ENCODE results near the gene ERGIC3. TPM values are rescaled to one million over a fixed set of nuclear protein-coding genes. Genes with fewer than 3 reads are reported as not detected.

ERGIC3 gene
- total and polyA plus RNA-seq, 2 of the 13 experiments (the other 11 are each of a cell fraction or from before 2014, with no cell fraction given): 407 to 670 TPM

- TF ChIP-seq ZNF317 (CRISPR knock-in tag; IDR thresholded peaks at IDR 0.05): no peak
- peak; percentile 69 for TF ChIP-seq ZMYM4 (CRISPR knock-in tag; IDR thresholded peaks at IDR 0.05)
- no peak for TF ChIP-seq ATF2 (CRISPR knock-in tag; IDR thresholded peaks at IDR 0.05)
- TF ChIP-seq TCF7 (IDR thresholded peaks at IDR 0.05; ENCODE audit: low read depth): no peak
- TF ChIP-seq STAT6 (CRISPR knock-in tag; IDR thresholded peaks at IDR 0.05; ENCODE audit: borderline replicate concordance): no peak
- TF ChIP-seq SMAD1 (CRISPR knock-in tag; IDR thresholded peaks at IDR 0.05; ENCODE audit: borderline replicate concordance, low read depth): no peak
- no peak for TF ChIP-seq MNT (IDR thresholded peaks at IDR 0.05)
- no peak for TF ChIP-seq ZNF260 (CRISPR knock-in tag; IDR thresholded peaks at IDR 0.05; ENCODE audit: borderline replicate concordance, low read depth)
- peak; percentile 74 for TF ChIP-seq POLR2G (IDR thresholded peaks at IDR 0.05; ENCODE audit: low read depth, low read length)
- 0 out of 2 replicates have a peak, but pooled peaks have one; percentile 70 for TF ChIP-seq DRAP1 (CRISPR knock-in tag; IDR thresholded peaks at IDR 0.05)
- no peak for TF ChIP-seq KIAA2018 (CRISPR knock-in tag; IDR thresholded peaks at IDR 0.05; ENCODE audit: borderline replicate concordance)
- TF ChIP-seq ZNF17 (CRISPR knock-in tag; IDR thresholded peaks at IDR 0.05): no peak
- TF ChIP-seq DNMT3B (CRISPR knock-in tag; conservative IDR thresholded peaks at IDR 0.05): no peak
- TF ChIP-seq LCORL (IDR thresholded peaks at IDR 0.05): peak; percentile 91
- 0 out of 2 replicates have a peak, but pooled peaks have one; percentile 35 for TF ChIP-seq LCORL (CRISPR knock-in tag; IDR thresholded peaks at IDR 0.05)
- no peak for TF ChIP-seq HOXA5 (CRISPR knock-in tag; IDR thresholded peaks at IDR 0.05)
These were observed 2.1 kb upstream of the ERGIC3 start (continued) for GRCh38 chr20:35539756-35540212.
